Chondrocyte (in vitro differentiated cells): Measurements from ENCODE around the gene METTL8. TPM values are rescaled to one million over a fixed set of nuclear protein-coding genes. Genes with fewer than 3 reads are reported as not detected.

Experiments used
- DNase-seq: peaks from one replicate; pipeline ENCODE4 v3.0.0; 2021; ENCODE audit warnings: mixed read lengths, low spot score
- H3K27ac Mint-ChIP-seq: one replicate; pipeline ENCODE4 v1.8.0; 2021; ENCODE audit warnings: mild to moderate bottlenecking, moderate library complexity, mixed read lengths; ENCODE audit not compliant: unreplicated experiment
- H3K27me3 Mint-ChIP-seq: 2 replicates; pipeline ENCODE4 v1.8.0; 2021; ENCODE audit warnings: low read depth, mixed read lengths
- H3K36me3 Mint-ChIP-seq: 2 replicates; pipeline ENCODE4 v1.8.0; 2021; ENCODE audit warnings: low read depth, mixed read lengths
- H3K4me1 Mint-ChIP-seq: 2 replicates; pipeline ENCODE4 v1.8.0; 2021; ENCODE audit warnings: low read depth, mild to moderate bottlenecking, mixed read lengths
- H3K4me3 Mint-ChIP-seq: one replicate; pipeline ENCODE4 v1.8.0; 2021; ENCODE audit warnings: mild to moderate bottlenecking, moderate library complexity, mixed read lengths; ENCODE audit not compliant: unreplicated experiment
- H3K9me3 Mint-ChIP-seq: 2 replicates; pipeline ENCODE4 v1.8.0; 2021; ENCODE audit warnings: low read depth, mixed read lengths
- CTCF ChIP-seq: fragments of 200-600 bp; sonication (generic); IDR thresholded peaks from 2 replicates; pipeline ENCODE4 v1.5.0; 2021; ENCODE audit warnings: antibody characterized with exemption, mild to moderate bottlenecking, moderate library complexity
- total RNA-seq: library from RNA; stranded (reverse); gene quantifications from 3 replicates; pipeline ENCODE4 v1.2.1, GENCODE V29; 2021

METTL8 gene
- total RNA-seq, 1 donor from 2014 or later = 24.0 TPM

DNA sequence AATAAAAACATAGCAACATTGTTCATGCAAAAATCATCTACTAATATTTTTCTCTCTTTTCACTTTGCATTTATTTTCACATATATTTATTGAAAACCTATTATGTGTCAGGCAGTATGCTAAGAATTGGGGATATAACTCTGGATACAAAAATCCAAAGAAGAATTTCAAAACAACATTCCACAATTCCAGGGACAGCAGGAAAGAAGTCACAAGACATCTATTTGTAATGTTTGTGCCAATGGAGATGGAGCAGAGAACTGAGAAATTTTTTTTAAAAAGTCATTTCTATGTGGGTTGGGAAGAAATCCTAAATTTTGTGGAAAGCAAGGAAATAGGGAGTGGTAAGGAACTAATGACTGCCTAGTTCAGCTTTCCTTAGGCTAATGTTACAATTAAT, 144.5 kb downstream of the METTL8 start:
- H3K27ac Mint-ChIP-seq = peak overlapping the region; percentile 89
- no peak for DNase-seq
- TF ChIP-seq CTCF = no peak
- no peaks in the 10 kb centered on the region for H3K36me3 Mint-ChIP-seq
- H3K9me3 Mint-ChIP-seq = no peaks in the 10 kb centered on the region
- no peaks in the 10 kb centered on the region for H3K27me3 Mint-ChIP-seq
- no peak overlapping the region for H3K4me3 Mint-ChIP-seq
- H3K4me1 Mint-ChIP-seq = peaks cover 34% of the 10 kb centered on the region

GRCh38 chr2:171287611-171288010, 146.2 kb downstream of the METTL8 start:
- Mint-ChIP-seq H3K4me1 (peaks cover 34% of the 10 kb centered on the region), H3K27ac (no peak overlapping the region), H3K27me3 (no peaks in the 10 kb centered on the region), H3K4me3 (no peak overlapping the region), H3K36me3 (no peaks in the 10 kb centered on the region), H3K9me3 (no peaks in the 10 kb centered on the region)
- TF ChIP-seq CTCF = no peak
- DNase-seq = no peak

DNA sequence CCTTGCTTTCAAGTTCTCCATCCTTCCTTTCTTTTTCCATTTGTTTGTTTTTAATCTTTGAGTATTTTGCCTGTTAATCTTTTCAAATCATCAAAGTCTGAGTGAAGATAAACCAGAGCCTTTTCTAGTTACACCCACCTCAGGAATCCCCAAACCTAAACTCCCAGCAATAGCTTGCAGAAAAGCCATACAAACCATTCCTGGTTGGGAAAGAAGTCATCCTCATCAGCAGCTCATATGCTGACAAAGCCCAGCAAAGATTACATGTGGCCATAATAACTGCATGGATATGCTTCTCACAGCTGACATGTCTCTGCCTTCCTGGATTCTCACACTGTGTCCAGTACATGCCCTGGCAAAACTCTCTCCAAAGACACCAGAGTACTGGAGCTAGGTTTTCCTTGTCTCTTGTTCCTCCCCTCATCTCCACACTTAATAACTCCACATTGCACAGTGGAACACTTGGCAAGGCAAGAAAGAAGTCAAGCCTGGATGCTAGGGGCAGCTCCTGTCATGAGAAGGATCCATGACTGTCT, 146.7 kb downstream of the METTL8 start:
- H3K9me3 Mint-ChIP-seq = no peaks in the 10 kb centered on the region
- no peak overlapping the region for H3K4me3 Mint-ChIP-seq
- peaks cover 34% of the 10 kb centered on the region for H3K4me1 Mint-ChIP-seq
- no peak overlapping the region for H3K27ac Mint-ChIP-seq
- TF ChIP-seq CTCF = no peak
- no peaks in the 10 kb centered on the region for H3K27me3 Mint-ChIP-seq
- no peak for DNase-seq
- no peaks in the 10 kb centered on the region for H3K36me3 Mint-ChIP-seq

GRCh38 chr2:171281110-171281509, 152.7 kb downstream of the METTL8 start:
- no peaks in the 10 kb centered on the region for H3K36me3 Mint-ChIP-seq
- H3K27me3 Mint-ChIP-seq = no peaks in the 10 kb centered on the region
- peaks cover 7% of the 10 kb centered on the region for H3K9me3 Mint-ChIP-seq
- no peaks in the 10 kb centered on the region for H3K4me1 Mint-ChIP-seq
- no peak overlapping the region for H3K4me3 Mint-ChIP-seq
- TF ChIP-seq CTCF = no peak
- no peak for DNase-seq
- no peak overlapping the region for H3K27ac Mint-ChIP-seq

- Mint-ChIP-seq H3K27me3 (no peaks in the 10 kb centered on the region), H3K4me3 (no peak overlapping the region), H3K27ac (no peak overlapping the region), H3K9me3 (peaks cover 7% of the 10 kb centered on the region), H3K36me3 (no peaks in the 10 kb centered on the region), H3K4me1 (no peaks in the 10 kb centered on the region)
- no peak for TF ChIP-seq CTCF
- DNase-seq = no peak
These were observed 153.6 kb downstream of the METTL8 start for GRCh38 chr2:171279983-171280790.
